PC-3 (cell line): Measurements from ENCODE around the gene TAAR6. TPM values are rescaled to one million over a fixed set of nuclear protein-coding genes. Genes with fewer than 3 reads are reported as not detected.

Experiments
- ATAC-seq: fragments of 200-7000 bp; cut with Tn5 transposase; 2 replicates; pipeline ENCODE4 v1.9.1; 2020; ENCODE audit warnings: mild to moderate bottlenecking, moderate library complexity
- BruUV-seq: library from RNA; stranded (reverse); fragments of 400-500 nt; replicated peaks from 2 replicates; lab custom pipeline; 2021; lab: Mats Ljungman, UMichigan
- CTCF ChIA-PET: fragments of 300-600 bp; sonication (Branson Sonifier 250); formaldehyde crosslinking; loops from one replicate; lab custom pipeline; 2022; ENCODE audit warnings: antibody characterized with exemption; lab: Charles Lee
- POLR2A ChIA-PET: fragments of 300-600 bp; sonication (Branson Sonifier 250); formaldehyde crosslinking; loops from one replicate; lab custom pipeline; 2022; ENCODE audit warnings: antibody characterized with exemption; ENCODE audit not compliant: unreplicated experiment; lab: Charles Lee
- DNase-seq: peaks from one replicate; pipeline ENCODE4 v3.0.0-alpha.2; 2015
- H2AFZ ChIP-seq: fragments of 300-600 bp; sonication (generic); 2 replicates; pipeline ENCODE4 v1.6.0; 2016; ENCODE audit warnings: antibody characterized with exemption, low read length
- H3F3A ChIP-seq: fragments of 300-600 bp; sonication (generic); one replicate; pipeline ENCODE4 v1.6.0; 2017; ENCODE audit warnings: antibody characterized with exemption, low read length, control low read depth, mild to moderate bottlenecking; ENCODE audit not compliant: unreplicated experiment
- H3K27ac ChIP-seq: fragments of 300-600 bp; sonication (generic); 2 replicates; pipeline ENCODE4 v1.5.1; 2016; ENCODE audit warnings: mild to moderate bottlenecking, low read length
- H3K27me3 ChIP-seq: fragments of 300-600 bp; sonication (generic); 2 replicates; pipeline ENCODE4 v1.6.1; 2016; ENCODE audit warnings: low read length, mixed read lengths
- H3K36me3 ChIP-seq: fragments of 300-600 bp; sonication (generic); 2 replicates; pipeline ENCODE4 v1.6.1; 2016; ENCODE audit warnings: low read depth, mixed run types, low read length, mixed read lengths
- H3K4me1 ChIP-seq: fragments of 300-600 bp; sonication (generic); 2 replicates; pipeline ENCODE4 v1.5.1; 2016; ENCODE audit warnings: low read length; ENCODE audit not compliant: insufficient read depth
- H3K4me2 ChIP-seq: fragments of 300-600 bp; sonication (generic); 2 replicates; pipeline ENCODE4 v1.6.0; 2016; ENCODE audit warnings: low read length
- H3K4me3 ChIP-seq: fragments of 300-600 bp; sonication (generic); 2 replicates; pipeline ENCODE4 v1.5.1; 2016; ENCODE audit warnings: mild to moderate bottlenecking, low read length, mixed read lengths
- H3K79me2 ChIP-seq: fragments of 300-600 bp; sonication (generic); 2 replicates; pipeline ENCODE4 v1.6.1; 2017; ENCODE audit warnings: low read length, mixed read lengths
- H3K9ac ChIP-seq: fragments of 300-600 bp; sonication (generic); 2 replicates; pipeline ENCODE4 v1.6.0; 2016; ENCODE audit warnings: mild to moderate bottlenecking, low read length
- H3K9me2 ChIP-seq: fragments of 300-600 bp; sonication (generic); replicated peaks from 2 replicates; pipeline ENCODE4 v1.6.1; 2016; ENCODE audit warnings: mixed run types, low read length, mixed read lengths
- H3K9me3 ChIP-seq: fragments of 300-600 bp; sonication (generic); 2 replicates; pipeline ENCODE4 v1.6.1; 2016; ENCODE audit warnings: low read length, mixed read lengths
- H4K20me1 ChIP-seq: fragments of 300-600 bp; sonication (generic); 2 replicates; pipeline ENCODE4 v1.6.1; 2016; ENCODE audit warnings: low read length, mixed read lengths
- CTCF ChIP-seq: fragments of 300-600 bp; sonication (generic); conservative IDR thresholded peaks from 2 replicates; pipeline ENCODE4 v1.5.1; 2017; ENCODE audit warnings: antibody characterized with exemption, low read depth, mild to moderate bottlenecking, low read length
- EZH2 ChIP-seq: fragments of 300-600 bp; sonication (generic); IDR thresholded peaks from one replicate; pipeline ENCODE4 v1.6.1; 2017; ENCODE audit warnings: antibody characterized with exemption, mild to moderate bottlenecking, low read length; ENCODE audit not compliant: unreplicated experiment
- EZH2phosphoT487 ChIP-seq: fragments of 300-600 bp; sonication (generic); IDR thresholded peaks from 2 replicates; pipeline ENCODE4 v1.6.1; 2018; ENCODE audit warnings: mild to moderate bottlenecking, antibody characterized with exemption, low read length, borderline replicate concordance
- intact Hi-C: fragments of 100-400 bp; cut with micrococcal nuclease; formaldehyde crosslinking; loops from 2 replicates; pipeline ENCODE4 v1.9.0; 2023
- total RNA-seq: library from RNA; depleted of rRNA; stranded (reverse); fragments of >200 nt; gene quantifications from 2 replicates; pipeline ENCODE4 v1.2.3, GENCODE V29; 2014

The TAAR6 gene
- total RNA-seq, 1 experiment from 2014 or later: not detected

GRCh38 chr6:132537145-132537544 lies 33.0 kb upstream of the TAAR6 start:
- ATAC-seq: no peak
- CTCF ChIA-PET: no interaction called here
- H3K9ac ChIP-seq: no peak overlapping the region

GRCh38 chr6:132537977-132538376 lies 32.1 kb upstream of the TAAR6 start, which contains the start of gene TAAR9:
TSS of gene TAAR9 (plus strand) at chr6:132538277. CDS start at chr6:132538290, 13 bp downstream.
- intact Hi-C loops: no loop called here
- Histone ChIP-seq H3K27me3 (no peaks in the 10 kb centered on the region), H2AFZ (no peak within 1 kb of the TSS), H3K36me3 (no peaks in the 10 kb centered on the region), H3K9me2 (no peaks in the 10 kb centered on the region), H3K27ac (no peak within 1 kb of the TSS), H3F3A (no peaks in the 10 kb centered on the region), H3K9me3 (no peaks in the 10 kb centered on the region), H3K9ac (no peak within 1 kb of the TSS), H3K4me1 (no peaks in the 10 kb centered on the region), H3K4me3 (no peak within 1 kb of the TSS), H3K4me2 (no peak within 1 kb of the TSS), H4K20me1 (no peaks in the 10 kb centered on the region), H3K79me2 (no peaks in the 10 kb centered on the region)
- POLR2A ChIA-PET: no interaction called here
- ATAC-seq: no peak
- BruUV-seq: no TSS peak
- no peak for TF ChIP-seq CTCF
- TF ChIP-seq EZH2: no peak
- no peak for TF ChIP-seq EZH2phosphoT487
- DNase-seq: no peak
- CTCF ChIA-PET: no interaction called here

More at GRCh38 chr6:132537145-132537544, 33.0 kb upstream of the TAAR6 start:
- H4K20me1 ChIP-seq: no peaks in the 10 kb centered on the region
- no peak overlapping the region for H3K4me2 ChIP-seq
- TF ChIP-seq EZH2phosphoT487: no peak
- TF ChIP-seq EZH2: no peak
- no peak for TF ChIP-seq CTCF
- no peaks in the 10 kb centered on the region for H3K9me3 ChIP-seq
- no peaks in the 10 kb centered on the region for H3F3A ChIP-seq
- POLR2A ChIA-PET: interaction anchor here (0.7 kb wide), 1 partner anchor 121 kb away, joined by 5 read pairs; no protein-coding TSS in a partner anchor
- no peak overlapping the region for H3K4me3 ChIP-seq
- no peak overlapping the region for H3K27ac ChIP-seq
- H3K79me2 ChIP-seq: no peaks in the 10 kb centered on the region
- no peaks in the 10 kb centered on the region for H3K27me3 ChIP-seq
- H3K36me3 ChIP-seq: no peaks in the 10 kb centered on the region
- intact Hi-C loops: no loop called here
- H3K9me2 ChIP-seq: no peaks in the 10 kb centered on the region
- DNase-seq: no peak
- BruUV-seq: no TSS peak
- no peaks in the 10 kb centered on the region for H3K4me1 ChIP-seq
- H2AFZ ChIP-seq: no peak overlapping the region

GRCh38 chr6:132544826-132545225 lies 25.3 kb upstream of the TAAR6 start:
- no peaks in the 10 kb centered on the region for H3K79me2 ChIP-seq
- no peaks in the 10 kb centered on the region for H3K9me3 ChIP-seq
- H3K4me1 ChIP-seq: no peaks in the 10 kb centered on the region
- POLR2A ChIA-PET: no interaction called here
- no peak overlapping the region for H3K4me2 ChIP-seq
- no peaks in the 10 kb centered on the region for H3K36me3 ChIP-seq
- TF ChIP-seq EZH2: no peak
- no peak for TF ChIP-seq EZH2phosphoT487
- no peak for TF ChIP-seq CTCF
- no peak overlapping the region for H3K4me3 ChIP-seq
- intact Hi-C loops: no loop called here
- BruUV-seq: no TSS peak
- H4K20me1 ChIP-seq: no peaks in the 10 kb centered on the region
- DNase-seq: no peak
- H3F3A ChIP-seq: no peaks in the 10 kb centered on the region
- H3K9me2 ChIP-seq: no peaks in the 10 kb centered on the region; the same call in 1 of the 2 replicates
- H3K9ac ChIP-seq: no peak overlapping the region
- no peak overlapping the region for H2AFZ ChIP-seq
- CTCF ChIA-PET: no interaction called here
- no peak overlapping the region for H3K27ac ChIP-seq
- H3K27me3 ChIP-seq: no peaks in the 10 kb centered on the region
- ATAC-seq: no peak
